DND-41 (cell line): Measurements from ENCODE around the gene AP2A1.

Experiments used
- EZH2 ChIP-seq: IDR thresholded peaks from 3 replicates; pipeline ENCODE4 v1.6.1; 2012; ENCODE audit warnings: borderline replicate concordance, low read depth, mild to moderate bottlenecking, moderate library complexity, low read length, inconsistent platforms; ENCODE audit not compliant: severe bottlenecking
- TF ChIP-seq, protein P1 (sequence below): IDR thresholded peaks from 2 replicates; pipeline ENCODE4 v1.5.1; 2012; ENCODE audit warnings: borderline replicate concordance, low read length, moderate library complexity, mild to moderate bottlenecking; ENCODE audit not compliant: poor library complexity, severe bottlenecking; ENCODE audit errors: extremely low read depth

DNA sequence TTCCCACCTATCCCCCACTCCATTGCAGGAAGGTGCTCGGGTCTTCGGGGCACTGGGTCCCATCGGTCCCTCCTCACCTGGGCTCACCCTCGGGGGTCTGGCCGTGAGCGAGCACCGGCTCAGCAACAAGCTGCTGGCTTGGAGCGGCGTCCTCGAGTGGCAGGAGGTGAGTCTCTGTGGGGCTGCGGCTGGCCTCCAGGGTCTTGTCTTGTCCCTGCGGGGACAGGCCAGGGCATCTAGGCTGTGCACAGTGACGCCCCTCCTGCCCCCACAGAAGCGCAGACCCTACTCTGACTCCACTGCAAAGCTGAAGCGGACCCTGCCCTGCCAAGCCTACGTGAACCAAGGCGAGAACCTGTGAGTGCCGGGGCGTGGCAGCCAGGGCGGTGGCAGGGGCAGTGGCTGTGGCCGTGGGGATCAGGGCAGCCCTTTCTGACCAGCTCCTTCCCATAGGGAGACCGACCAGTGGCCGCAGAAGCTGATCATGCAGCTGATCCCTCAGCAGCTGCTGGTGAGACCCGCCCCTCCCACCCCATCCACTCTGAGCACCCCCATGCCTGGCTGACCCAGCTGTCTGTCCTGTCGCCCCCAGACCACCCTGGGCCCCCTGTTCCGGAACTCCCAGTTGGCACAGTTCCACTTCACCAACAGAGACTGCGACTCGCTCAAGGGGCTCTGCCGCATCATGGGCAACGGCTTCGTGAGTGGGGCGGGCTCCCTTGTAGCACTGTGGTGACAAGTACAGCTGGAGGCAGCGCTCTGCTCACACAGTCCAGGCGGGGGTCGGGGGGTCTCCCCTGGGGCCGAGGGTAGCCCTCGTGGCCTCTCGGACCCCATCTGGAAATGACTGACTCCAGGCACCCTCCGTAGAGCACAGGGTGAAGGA is 87.8 kb downstream of the AP2A1 start:
- TF ChIP-seq, protein P1, sequence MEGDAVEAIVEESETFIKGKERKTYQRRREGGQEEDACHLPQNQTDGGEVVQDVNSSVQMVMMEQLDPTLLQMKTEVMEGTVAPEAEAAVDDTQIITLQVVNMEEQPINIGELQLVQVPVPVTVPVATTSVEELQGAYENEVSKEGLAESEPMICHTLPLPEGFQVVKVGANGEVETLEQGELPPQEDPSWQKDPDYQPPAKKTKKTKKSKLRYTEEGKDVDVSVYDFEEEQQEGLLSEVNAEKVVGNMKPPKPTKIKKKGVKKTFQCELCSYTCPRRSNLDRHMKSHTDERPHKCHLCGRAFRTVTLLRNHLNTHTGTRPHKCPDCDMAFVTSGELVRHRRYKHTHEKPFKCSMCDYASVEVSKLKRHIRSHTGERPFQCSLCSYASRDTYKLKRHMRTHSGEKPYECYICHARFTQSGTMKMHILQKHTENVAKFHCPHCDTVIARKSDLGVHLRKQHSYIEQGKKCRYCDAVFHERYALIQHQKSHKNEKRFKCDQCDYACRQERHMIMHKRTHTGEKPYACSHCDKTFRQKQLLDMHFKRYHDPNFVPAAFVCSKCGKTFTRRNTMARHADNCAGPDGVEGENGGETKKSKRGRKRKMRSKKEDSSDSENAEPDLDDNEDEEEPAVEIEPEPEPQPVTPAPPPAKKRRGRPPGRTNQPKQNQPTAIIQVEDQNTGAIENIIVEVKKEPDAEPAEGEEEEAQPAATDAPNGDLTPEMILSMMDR, result no peak
- no peak for TF ChIP-seq EZH2
